ACC112 (cell line): ENCODE results near the gene LRRC47.
A peak's percentile ranks its signal among the peaks of the same experiment; 100 is the strongest.
"Not testable (repeated sequence)": the region's sequence is repeated elsewhere in the genome, so short reads cannot be mapped to it uniquely, and the experiment has no call there.

Source experiments
- H2AFZ ChIP-seq: fragments of 200-600 bp; sonication (generic); one replicate; pipeline ENCODE4 v1.6.0; 2017; ENCODE audit warnings: antibody characterized with exemption, low read length; ENCODE audit not compliant: unreplicated experiment
- H3K27ac ChIP-seq: fragments of 200-600 bp; sonication (generic); 2 replicates; pipeline ENCODE4 v1.5.1; 2014; ENCODE audit warnings: low read depth, mild to moderate bottlenecking, antibody characterized with exemption, low read length, moderate library complexity
- H3K27me3 ChIP-seq: fragments of 200-600 bp; sonication (generic); 2 replicates; pipeline ENCODE4 v1.6.1; 2014; ENCODE audit warnings: mild to moderate bottlenecking, antibody characterized with exemption, low read length, moderate library complexity, mixed read lengths; ENCODE audit not compliant: insufficient read depth
- H3K36me3 ChIP-seq: fragments of 200-600 bp; sonication (generic); 2 replicates; pipeline ENCODE4 v1.6.1; 2016; ENCODE audit warnings: mild to moderate bottlenecking, antibody characterized with exemption, low read length, moderate library complexity, mixed read lengths; ENCODE audit not compliant: insufficient read depth
- H3K4me1 ChIP-seq: fragments of 200-600 bp; sonication (generic); one replicate; pipeline ENCODE4 v1.6.1; 2016; ENCODE audit warnings: low read length, mixed read lengths; ENCODE audit not compliant: insufficient read depth, unreplicated experiment, control insufficient read depth
- H3K4me3 ChIP-seq: fragments of 200-600 bp; sonication (generic); 2 replicates; pipeline ENCODE4 v1.5.1; 2014; ENCODE audit warnings: mild to moderate bottlenecking, low read depth, low read length
- H3K79me2 ChIP-seq: fragments of 200-600 bp; sonication (generic); one replicate; pipeline ENCODE4 v1.6.0; 2016; ENCODE audit warnings: low read length; ENCODE audit not compliant: control insufficient read depth, unreplicated experiment, insufficient read depth

LRRC47 gene

GRCh38 chr1:3759164-3759563 lies 37.1 kb downstream of the LRRC47 start:
- Histone ChIP-seq H3K36me3 (no peaks in the 10 kb centered on the region), H3K4me3 (no peak overlapping the region), H3K27me3 (peaks cover 57% of the 10 kb centered on the region), H3K79me2 (no peaks in the 10 kb centered on the region), H3K27ac (no peak overlapping the region), H2AFZ (no peak overlapping the region), H3K4me1 (no peaks in the 10 kb centered on the region)

- Histone ChIP-seq H3K27ac (no peak overlapping the region), H3K36me3 (no peaks in the 10 kb centered on the region), H3K27me3 (peaks cover 55% of the 10 kb centered on the region), H2AFZ (no peak overlapping the region), H3K4me3 (no peak overlapping the region), H3K4me1 (no peaks in the 10 kb centered on the region), H3K79me2 (no peaks in the 10 kb centered on the region)
Observed at GRCh38 chr1:3756394-3756793, 39.9 kb downstream of the LRRC47 start.

GRCh38 chr1:3753656-3754454 lies 42.4 kb downstream of the LRRC47 start:
- no peak overlapping the region for H2AFZ ChIP-seq
- no peaks in the 10 kb centered on the region for H3K36me3 ChIP-seq
- no peaks in the 10 kb centered on the region for H3K4me1 ChIP-seq
- no peak overlapping the region for H3K4me3 ChIP-seq
- H3K27me3 ChIP-seq = peaks cover 39% of the 10 kb centered on the region
- H3K79me2 ChIP-seq = no peaks in the 10 kb centered on the region
- H3K27ac ChIP-seq = no peak overlapping the region

- H2AFZ ChIP-seq = no peak within 1 kb of the TSS
Observed at GRCh38 chr1:3752400-3752945, 43.8 kb downstream of the LRRC47 start, which contains the start of gene CCDC27. Gene CCDC27, plus strand, starts transcription at chr1:3752450. Its CDS starts 32 bp downstream, at chr1:3752482.

GRCh38 chr1:3750741-3751140 lies 45.6 kb downstream of the LRRC47 start:
- Histone ChIP-seq H3K27ac (no peak overlapping the region), H3K27me3 (peaks cover 38% of the 10 kb centered on the region), H3K79me2 (peaks cover 9% of the 10 kb centered on the region), H3K36me3 (no peaks in the 10 kb centered on the region), H2AFZ (no peak overlapping the region), H3K4me3 (no peak overlapping the region), H3K4me1 (peaks cover 14% of the 10 kb centered on the region)

More at GRCh38 chr1:3752400-3752945, 43.8 kb downstream of the LRRC47 start, which contains the start of gene CCDC27:
- Histone ChIP-seq H3K36me3 (no peaks in the 10 kb centered on the region), H3K27me3 (peaks cover 39% of the 10 kb centered on the region), H3K4me3 (no peak within 1 kb of the TSS), H3K4me1 (peaks cover 6% of the 10 kb centered on the region), H3K79me2 (no peaks in the 10 kb centered on the region), H3K27ac (no peak within 1 kb of the TSS)

GRCh38 chr1:3749512-3749911 lies 46.8 kb downstream of the LRRC47 start:
- peaks cover 28% of the 10 kb centered on the region; the same call in 1 of the 2 replicates for H3K27me3 ChIP-seq
- no peak overlapping the region for H2AFZ ChIP-seq
- H3K4me3 ChIP-seq = no peak overlapping the region
- peaks cover 19% of the 10 kb centered on the region for H3K4me1 ChIP-seq
- H3K27ac ChIP-seq = no peak overlapping the region
- no peaks in the 10 kb centered on the region for H3K36me3 ChIP-seq
- H3K79me2 ChIP-seq = peaks cover 17% of the 10 kb centered on the region

- H3K27ac ChIP-seq, H3K36me3 ChIP-seq, H2AFZ ChIP-seq, H3K4me3 ChIP-seq: not testable (repeated sequence)
- Histone ChIP-seq H3K79me2 (peaks cover 17% of the 10 kb centered on the region), H3K27me3 (peaks cover 18% of the 10 kb centered on the region; the same call in 1 of the 2 replicates), H3K4me1 (peaks cover 19% of the 10 kb centered on the region)
Observed at GRCh38 chr1:3748316-3748900, 47.9 kb downstream of the LRRC47 start.

GRCh38 chr1:3747903-3748302 lies 48.4 kb downstream of the LRRC47 start:
- Histone ChIP-seq H3K4me3 (peak overlapping the region; percentile 76), H3K27ac (no peak overlapping the region), H2AFZ (peak overlapping the region; percentile 14), H3K4me1 (peaks cover 19% of the 10 kb centered on the region), H3K36me3 (no peaks in the 10 kb centered on the region), H3K27me3 (peaks cover 15% of the 10 kb centered on the region; the same call in 1 of the 2 replicates), H3K79me2 (peaks cover 17% of the 10 kb centered on the region)

- H3K27ac ChIP-seq = no peak overlapping the region
- no peaks in the 10 kb centered on the region for H3K36me3 ChIP-seq
- H3K4me1 ChIP-seq = peaks cover 19% of the 10 kb centered on the region
- H3K27me3 ChIP-seq = peaks cover 11% of the 10 kb centered on the region; the same call in 1 of the 2 replicates
- H3K4me3 ChIP-seq = peak overlapping the region; percentile 76
- peaks cover 17% of the 10 kb centered on the region for H3K79me2 ChIP-seq
- peak overlapping the region; percentile 14 for H2AFZ ChIP-seq
Observed at GRCh38 chr1:3747522-3747848, 48.8 kb downstream of the LRRC47 start.

- Histone ChIP-seq H3K36me3 (no peaks in the 10 kb centered on the region), H3K4me1 (peaks cover 19% of the 10 kb centered on the region), H2AFZ (peak overlapping the region; percentile 3), H3K27me3 (peaks cover 7% of the 10 kb centered on the region; the same call in 1 of the 2 replicates), H3K4me3 (peak overlapping the region; percentile 76), H3K27ac (no peak overlapping the region), H3K79me2 (peaks cover 17% of the 10 kb centered on the region)
Observed at GRCh38 chr1:3746830-3747521, 49.3 kb downstream of the LRRC47 start.
